Thymus (tissue), 11 donors: Measurements from ENCODE around the gene VPS37C. TPM values are rescaled to one million over a fixed set of nuclear protein-coding genes. Genes with fewer than 3 reads are reported as not detected.
"Not testable (repeated sequence)": the region's sequence is repeated elsewhere in the genome, so short reads cannot be mapped to it uniquely, and the experiment has no call there.

Source experiments
- DNase-seq, 9 donors: peaks; one replicate each; pipeline ENCODE4 v3.0.0-alpha.2; 2013; ENCODE audit warnings: low spot score in 9 of 9, low read depth in 6 of 9, missing footprints in 1 of 9
- H3K27ac ChIP-seq, 2 donors: one replicate each; pipeline ENCODE4 v1.5.1; 2013; ENCODE audit warnings: control low read depth in 1 of 2, low read depth in 1 of 2, low read length in 1 of 2, mild to moderate bottlenecking in 1 of 2, moderate library complexity in 1 of 2
- H3K27me3 ChIP-seq, 2 donors: one replicate each; pipeline ENCODE4 v1.5.1; 2013; ENCODE audit warnings: low read length in 1 of 2; ENCODE audit not compliant: control insufficient read depth in 2 of 2, insufficient read depth in 1 of 2
- H3K36me3 ChIP-seq, 2 donors: one replicate each; pipeline ENCODE4 v1.5.1; 2013; ENCODE audit warnings: low read length in 1 of 2, mild to moderate bottlenecking in 1 of 2, moderate library complexity in 1 of 2; ENCODE audit not compliant: control insufficient read depth in 2 of 2, insufficient read depth in 2 of 2
- H3K4me1 ChIP-seq, 2 donors: one replicate each; pipeline ENCODE4 v1.5.1; 2013; ENCODE audit warnings: low read length in 2 of 2; ENCODE audit not compliant: control insufficient read depth in 2 of 2, insufficient read depth in 2 of 2
- H3K4me3 ChIP-seq, 2 donors: one replicate each; pipeline ENCODE4 v1.5.1; 2013; ENCODE audit warnings: low read length in 2 of 2, control low read depth in 1 of 2, mild to moderate bottlenecking in 1 of 2
- H3K9me3 ChIP-seq, 2 donors: one replicate each; pipeline ENCODE4 v1.5.1; 2013; ENCODE audit warnings: low read length in 1 of 2, mild to moderate bottlenecking in 1 of 2; ENCODE audit not compliant: control insufficient read depth in 2 of 2, insufficient read depth in 1 of 2
- WGBS: extraction: QIAGEN DNeasy Blood & Tissue Kit; methylation state at CpG from one replicate; pipeline ENCODE4 v1.1.7; 2013; 5-methylcytosine and 5-hydroxymethylcytosine counted together
- polyA plus RNA-seq: library from polyadenylated mRNA; stranded (reverse); fragments of 200-250 nt; gene quantifications from one replicate; pipeline ENCODE4 v1.2.3, GENCODE V29; 2013
- total RNA-seq: library from RNA; stranded (reverse); fragments of 120-200 nt; gene quantifications from one replicate; pipeline ENCODE4 v1.2.4, GENCODE V29; 2013
- donor health status: healthy.

VPS37C gene
- total and polyA plus RNA-seq, 2 donors, result 3.5 to 9.4 TPM

DNA sequence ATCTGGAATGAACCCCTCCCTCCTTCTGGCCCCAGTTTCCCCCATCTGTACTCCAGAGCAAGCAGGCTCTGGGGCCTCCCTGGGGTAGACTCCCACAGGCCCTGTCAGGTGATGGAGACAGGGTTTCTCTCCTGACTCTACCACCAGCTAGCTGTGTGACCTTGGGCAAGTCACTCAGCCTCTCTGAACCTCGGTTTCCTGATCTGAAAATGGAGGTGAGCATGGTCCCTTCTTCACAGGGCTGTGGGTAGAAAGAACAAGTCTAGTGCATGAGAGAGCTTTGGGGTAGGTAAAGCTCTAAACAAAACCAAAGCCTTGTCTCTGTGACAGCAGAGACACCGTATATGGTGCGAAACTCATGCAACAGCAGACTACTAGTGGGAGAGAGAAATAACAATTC is 53.3 kb downstream of the VPS37C start:
- Histone ChIP-seq H3K36me3 (peaks cover 51 to 53% of the 10 kb centered on the region in 2 donors), H3K9me3 (no peaks in the 10 kb centered on the region), H3K27me3 (no peaks in the 10 kb centered on the region), H3K4me1 (peaks cover 22 to 68% of the 10 kb centered on the region in 2 donors), H3K27ac (no peak overlapping the region), H3K4me3 (no peak overlapping the region)
- no peak for DNase-seq
- WGBS, result 97% methylated on average over 3 of the region's 3 CpGs

DNA sequence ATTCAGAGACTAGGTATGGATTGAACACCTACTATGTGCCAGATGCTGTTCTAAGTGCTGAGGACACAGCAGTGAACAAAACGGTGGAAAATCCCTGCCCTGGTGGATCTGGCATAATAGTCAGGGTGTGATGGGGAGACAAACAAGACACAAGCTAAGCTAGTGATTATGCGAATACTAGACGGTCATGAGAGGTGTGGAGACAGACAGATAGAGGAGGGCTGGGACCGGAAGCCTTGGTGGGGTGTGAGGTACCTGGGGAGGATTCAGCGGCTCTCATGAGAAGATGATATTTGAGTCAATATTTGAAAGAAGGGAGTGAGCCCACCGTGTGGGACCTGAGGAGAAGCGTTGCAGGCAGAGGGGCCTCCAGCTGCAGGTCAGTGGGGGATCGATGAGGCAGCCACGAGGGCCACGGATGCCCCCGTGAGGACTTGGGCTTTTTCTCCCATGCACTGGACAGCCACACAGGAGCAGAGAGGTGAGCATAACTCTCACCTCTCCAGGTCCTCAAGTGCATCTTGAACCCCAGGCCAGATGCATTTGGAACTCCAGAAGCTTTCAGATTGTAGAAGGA is 54.2 kb downstream of the VPS37C start:
- Histone ChIP-seq H3K27ac (no peak overlapping the region), H3K27me3 (no peaks in the 10 kb centered on the region), H3K9me3 (peaks cover 0 to 2% of the 10 kb centered on the region in 2 donors), H3K36me3 (peaks cover 51% of the 10 kb centered on the region in 2 donors), H3K4me1 (peaks cover 22 to 68% of the 10 kb centered on the region in 2 donors), H3K4me3 (no peak overlapping the region)
- 95% methylated on average over 11 of the region's 11 CpGs for WGBS
- DNase-seq, result no peak

DNA sequence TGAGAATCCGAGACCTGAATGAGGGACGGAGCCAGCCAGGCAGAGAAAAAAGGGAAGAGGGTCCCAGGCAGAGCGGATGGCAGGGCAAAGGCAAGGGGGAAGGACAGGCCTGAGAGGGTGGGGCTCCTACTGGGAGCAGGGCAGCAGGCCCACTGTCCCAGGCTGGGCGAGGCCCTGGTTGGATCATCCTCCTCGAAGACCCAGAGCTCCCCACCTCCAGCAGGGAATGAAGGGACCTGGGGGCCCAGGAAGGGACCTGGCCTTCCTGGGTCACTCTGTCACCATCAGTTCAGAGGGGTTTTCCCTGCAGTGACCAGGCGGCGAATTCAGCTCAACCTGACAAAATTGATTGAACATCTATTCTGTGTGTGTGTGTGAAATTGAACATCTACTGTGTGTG is 54.9 kb downstream of the VPS37C start:
- Histone ChIP-seq H3K27ac (no peak overlapping the region), H3K4me1 (peaks cover 20 to 66% of the 10 kb centered on the region in 2 donors), H3K9me3 (peaks cover 0 to 5% of the 10 kb centered on the region in 2 donors), H3K27me3 (no peaks in the 10 kb centered on the region), H3K4me3 (no peak overlapping the region), H3K36me3 (peaks cover 51% of the 10 kb centered on the region in 2 donors)
- WGBS, result 95% methylated on average over 7 of the region's 7 CpGs
- DNase-seq, result no peak

DNA sequence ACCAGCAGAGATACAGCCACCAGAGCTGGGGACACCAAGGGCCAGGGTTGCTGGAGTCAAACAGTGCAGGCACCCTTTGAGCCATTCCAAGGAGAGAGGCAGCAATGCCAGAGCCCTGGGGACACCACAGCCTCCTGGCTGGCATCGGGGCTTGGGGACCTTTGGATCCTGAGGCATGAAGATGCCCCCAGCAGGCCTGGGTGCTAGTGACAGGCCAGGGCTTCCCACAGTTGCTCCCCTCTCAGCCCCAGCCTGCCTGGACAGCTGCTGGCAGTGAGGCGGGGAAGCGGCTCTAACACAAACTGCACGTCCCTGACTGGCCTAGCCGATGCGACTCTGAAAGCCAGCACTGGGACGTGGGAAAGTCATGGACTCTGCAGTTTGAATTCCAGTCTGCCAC is 56.3 kb downstream of the VPS37C start:
- WGBS, result 94% methylated on average over 7 of the region's 7 CpGs
- peaks cover 47 to 48% of the 10 kb centered on the region in 2 donors for H3K36me3 ChIP-seq
- no peak for DNase-seq

DNA sequence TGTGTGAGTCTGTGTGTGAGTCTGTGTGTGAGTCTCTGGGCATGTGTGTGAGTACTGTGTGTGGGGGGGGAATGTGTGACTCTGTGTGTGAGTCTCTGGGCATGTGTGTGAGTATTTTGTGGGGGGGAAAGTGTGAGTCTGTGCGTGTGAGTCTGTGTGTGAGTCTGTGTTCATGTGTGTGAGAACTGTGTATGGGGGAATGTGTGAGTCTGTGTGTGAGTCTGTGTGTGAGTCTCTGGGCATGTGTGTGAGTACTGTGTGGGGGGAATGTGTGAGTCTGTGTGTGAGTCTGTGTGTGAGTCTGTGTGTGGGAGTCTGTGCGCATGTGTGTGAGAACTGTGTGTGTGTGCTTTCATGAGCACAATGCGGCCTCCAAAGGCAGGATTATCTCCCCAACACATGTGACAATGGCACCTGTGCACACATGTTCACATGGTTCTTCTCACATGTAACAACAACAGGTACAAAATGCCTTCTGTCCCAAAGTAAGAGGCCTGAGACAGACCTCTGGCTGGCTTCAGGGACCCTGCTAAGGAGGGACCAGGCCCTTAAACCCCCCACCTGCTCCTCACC is 57.3 kb downstream of the VPS37C start:
- H3K27me3 ChIP-seq, result no peaks in the 10 kb centered on the region
- peaks cover 0 to 5% of the 10 kb centered on the region in 2 donors for H3K9me3 ChIP-seq
- H3K4me3 ChIP-seq, result peak overlapping the region; percentile 77 to 89
- peaks cover 39 to 41% of the 10 kb centered on the region in 2 donors for H3K36me3 ChIP-seq
- peak in 1 of 9 donors; percentile 55 for DNase-seq
- H3K27ac ChIP-seq, result peak overlapping the region; percentile 66 to 96
- peaks cover 17 to 59% of the 10 kb centered on the region in 2 donors for H3K4me1 ChIP-seq
- WGBS, result 70% methylated on average over 3 of the region's 3 CpGs

More for the DNA sequence above, 56.3 kb downstream of the VPS37C start:
- H3K9me3 ChIP-seq, result peaks cover 0 to 5% of the 10 kb centered on the region in 2 donors
- H3K4me1 ChIP-seq, result peaks cover 16 to 58% of the 10 kb centered on the region in 2 donors
- H3K4me3 ChIP-seq, result peak overlapping the region in 1 of 2 donors; percentile 89
- H3K27ac ChIP-seq, result no peak overlapping the region
- no peaks in the 10 kb centered on the region for H3K27me3 ChIP-seq

DNA sequence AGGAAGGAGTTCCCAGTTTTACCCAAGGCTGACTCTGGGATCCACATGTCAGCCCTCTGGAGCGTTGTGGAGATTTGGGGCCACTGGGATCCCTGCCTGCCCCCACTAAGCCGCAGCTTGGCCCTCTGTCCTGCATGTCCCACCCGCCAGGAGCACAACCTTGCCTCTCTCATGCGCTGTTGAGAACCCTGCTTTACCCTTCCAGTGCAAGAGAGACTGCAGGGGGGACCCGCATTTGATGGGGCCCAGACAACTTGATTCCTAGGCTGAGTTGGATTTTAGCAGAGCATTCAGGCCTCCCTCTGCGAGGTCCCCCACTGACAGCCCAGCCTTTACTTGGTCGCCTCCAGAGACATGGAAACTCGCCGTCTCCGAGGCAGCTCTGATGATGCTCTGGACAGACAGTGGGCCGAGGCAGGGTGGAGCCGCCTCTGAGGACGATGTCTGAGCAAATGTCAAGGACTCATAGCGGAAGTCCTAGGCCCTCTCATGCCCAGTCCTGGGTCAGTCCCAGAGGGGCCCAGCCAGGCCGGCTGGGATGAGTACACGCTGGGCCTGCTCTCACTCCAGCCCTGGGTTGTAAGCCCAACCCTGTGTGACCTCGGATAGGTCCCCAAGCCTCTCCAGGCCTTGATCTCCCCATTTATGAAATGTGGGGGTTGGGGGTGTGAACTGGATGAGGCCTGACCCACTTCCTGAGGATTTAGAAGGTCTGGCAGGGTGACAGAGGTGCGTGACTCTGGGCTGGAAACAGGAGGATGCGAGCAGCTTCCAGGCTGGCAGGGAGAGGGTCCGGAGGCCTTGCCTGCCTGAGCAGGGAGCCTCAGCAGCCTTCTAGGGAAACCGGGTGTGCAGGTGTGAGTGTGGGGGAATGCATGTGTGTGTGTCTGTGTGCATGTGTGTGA is 58.3 kb downstream of the VPS37C start:
- H3K4me3 ChIP-seq, result peak overlapping the region; percentile 77 to 89
- H3K36me3 ChIP-seq, result peaks cover 29 to 31% of the 10 kb centered on the region in 2 donors
- no peaks in the 10 kb centered on the region for H3K27me3 ChIP-seq
- peak in 1 of 9 donors; percentile 70 for DNase-seq
- WGBS, result 74% methylated on average over 21 of the region's 21 CpGs
- peaks cover 0 to 5% of the 10 kb centered on the region in 2 donors for H3K9me3 ChIP-seq
- peaks cover 22 to 66% of the 10 kb centered on the region in 2 donors for H3K4me1 ChIP-seq
- peak overlapping the region; percentile 93 to 96 for H3K27ac ChIP-seq

DNA sequence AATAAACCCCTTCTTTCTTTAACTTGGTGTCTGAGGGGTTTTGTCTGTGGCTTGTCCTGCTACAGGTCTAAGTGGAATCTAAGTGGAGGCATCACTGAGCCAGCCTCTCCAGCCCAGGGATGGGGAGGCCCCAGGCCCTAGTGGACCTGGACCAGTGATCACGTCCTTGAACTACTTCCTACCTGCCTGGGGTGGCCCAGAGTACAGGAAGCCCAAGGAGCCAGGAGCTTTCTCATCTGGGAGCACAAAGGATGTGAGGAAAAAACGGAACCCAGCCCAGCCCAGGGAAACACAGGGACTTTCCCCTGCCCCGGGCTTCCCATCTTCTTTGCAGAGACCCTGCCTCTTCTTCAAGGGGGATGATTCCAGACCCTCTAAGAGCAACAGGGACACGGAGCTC is 62.4 kb downstream of the VPS37C start:
- 88% methylated on average over 4 of the region's 4 CpGs for WGBS
- Histone ChIP-seq H3K36me3 (no peaks in the 10 kb centered on the region), H3K4me1 (peaks cover 10 to 43% of the 10 kb centered on the region in 2 donors), H3K27ac (no peak overlapping the region), H3K4me3 (no peak overlapping the region), H3K27me3 (no peaks in the 10 kb centered on the region), H3K9me3 (peaks cover 0 to 18% of the 10 kb centered on the region in 2 donors)
- no peak for DNase-seq

DNA sequence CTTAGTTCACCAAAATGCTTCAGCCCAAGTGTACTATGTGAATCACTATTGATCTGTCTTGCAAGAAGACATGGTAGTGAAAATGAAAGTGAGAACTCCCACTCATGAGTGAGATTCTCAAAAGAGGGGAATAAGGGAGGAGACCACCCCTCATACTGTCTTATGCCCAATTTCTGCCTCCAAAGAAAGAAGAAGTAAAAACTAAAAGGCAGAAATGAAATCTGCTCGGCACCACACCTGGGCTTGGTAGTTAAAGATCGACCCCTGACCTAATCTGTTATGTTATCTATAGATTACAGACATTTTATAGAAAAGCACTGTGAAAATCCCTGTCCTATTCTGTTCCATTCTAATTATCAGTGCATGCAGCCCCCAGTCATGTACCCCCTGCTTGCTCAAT is 63.0 kb downstream of the VPS37C start:
- not testable (repeated sequence) for H3K27ac ChIP-seq, H3K4me3 ChIP-seq, DNase-seq, H3K27me3 ChIP-seq, H3K36me3 ChIP-seq
- 67% methylated on average over 2 of the region's 2 CpGs for WGBS
- Histone ChIP-seq H3K9me3 (peaks cover 0 to 22% of the 10 kb centered on the region in 2 donors), H3K4me1 (peaks cover 10 to 39% of the 10 kb centered on the region in 2 donors)

DNA sequence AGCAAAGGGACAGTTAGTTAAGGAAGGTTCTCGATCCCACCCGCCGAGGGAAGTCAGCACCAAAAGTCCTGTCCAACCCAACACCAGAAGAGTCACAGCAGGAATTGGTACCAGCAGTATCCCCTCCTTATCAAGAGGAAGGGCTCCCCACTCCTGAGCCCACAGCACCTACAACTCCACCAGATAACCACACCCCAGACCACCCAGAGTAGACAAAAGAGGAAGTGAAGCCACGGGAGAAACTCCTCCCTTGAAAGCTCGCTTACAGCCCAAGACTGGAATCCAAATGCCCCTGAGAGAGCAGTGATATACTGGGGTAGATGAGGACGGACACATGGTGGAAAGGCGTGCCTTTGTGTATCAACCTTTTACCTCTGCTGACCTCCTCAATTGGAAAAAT is 66.2 kb downstream of the VPS37C start:
- H3K27ac ChIP-seq, result no peak overlapping the region
- no peak overlapping the region for H3K4me3 ChIP-seq
- no peak for DNase-seq
- peaks cover 0 to 24% of the 10 kb centered on the region in 2 donors for H3K9me3 ChIP-seq
- no peaks in the 10 kb centered on the region for H3K36me3 ChIP-seq
- H3K27me3 ChIP-seq, result no peaks in the 10 kb centered on the region
- H3K4me1 ChIP-seq, result peaks cover 22 to 54% of the 10 kb centered on the region in 2 donors
- 33% methylated on average over 7 of the region's 7 CpGs for WGBS
